NB4 (cell line): ENCODE data around the gene UBE4B.

ENCODE experiments used
- DNase-seq: peaks from one replicate; pipeline ENCODE4 v3.0.0; 2010; ENCODE audit warnings: low read depth
- H3K4me3 ChIP-seq: one replicate; pipeline ENCODE4 v1.5.1; 2011; ENCODE audit warnings: mild to moderate bottlenecking, low read depth, low read length, moderate library complexity
- CTCF ChIP-seq: IDR thresholded peaks from one replicate; pipeline ENCODE4 v1.5.1; 2012; ENCODE audit warnings: low read depth, low read length
- MAX ChIP-seq: IDR thresholded peaks from 2 replicates; pipeline ENCODE4 v1.6.1; 2011; ENCODE audit warnings: low read depth, low read length
- MYC ChIP-seq: IDR thresholded peaks from 2 replicates; pipeline ENCODE4 v1.6.1; 2011; ENCODE audit warnings: low read depth, low read length
- POLR2A ChIP-seq: IDR thresholded peaks from 2 replicates; pipeline ENCODE4 v1.6.1; 2011; ENCODE audit warnings: mild to moderate bottlenecking; ENCODE audit not compliant: insufficient read length; ENCODE audit errors: extremely low read depth

UBE4B gene

GRCh38 chr1:10187026-10187334 lies 154.2 kb downstream of the UBE4B start:
- TF ChIP-seq POLR2A: no peak
- TF ChIP-seq MYC: no peak
- TF ChIP-seq CTCF: no peak
- no peak for TF ChIP-seq MAX

GRCh38 chr1:10188133-10188650 lies 155.4 kb downstream of the UBE4B start:
- no peak for TF ChIP-seq MAX
- TF ChIP-seq POLR2A: no peak
- no peak for TF ChIP-seq CTCF
- no peak for DNase-seq
- no peak overlapping the region for H3K4me3 ChIP-seq

More at GRCh38 chr1:10187026-10187334, 154.2 kb downstream of the UBE4B start:
- DNase-seq: no peak
- no peak overlapping the region for H3K4me3 ChIP-seq

- DNase-seq: no peak
- H3K4me3 ChIP-seq: no peak overlapping the region
- TF ChIP-seq MYC (no peak), CTCF (no peak), POLR2A (no peak), MAX (no peak)
These were observed 156.9 kb downstream of the UBE4B start for GRCh38 chr1:10189659-10190058.

- no peak overlapping the region for H3K4me3 ChIP-seq
- TF ChIP-seq CTCF (no peak), MYC (no peak), MAX (no peak), POLR2A (no peak)
- DNase-seq: no peak
These were observed 159.5 kb downstream of the UBE4B start for GRCh38 chr1:10192263-10192662.

- no peak for TF ChIP-seq MYC
- H3K4me3 ChIP-seq: no peak overlapping the region
- no peak for DNase-seq
These were observed 160.5 kb downstream of the UBE4B start for GRCh38 chr1:10193288-10193687.

- TF ChIP-seq POLR2A: no peak
- no peak for TF ChIP-seq CTCF
- TF ChIP-seq MYC: no peak
- TF ChIP-seq MAX: no peak
- DNase-seq: no peak
- H3K4me3 ChIP-seq: no peak overlapping the region
These were observed 162.8 kb downstream of the UBE4B start for GRCh38 chr1:10195570-10195969.
